ENCODE measurements around the gene EFL1.
"Not testable (repeated sequence)": the region's sequence is repeated elsewhere in the genome, so short reads cannot be mapped to it uniquely, and the experiment has no call there.

DNA sequence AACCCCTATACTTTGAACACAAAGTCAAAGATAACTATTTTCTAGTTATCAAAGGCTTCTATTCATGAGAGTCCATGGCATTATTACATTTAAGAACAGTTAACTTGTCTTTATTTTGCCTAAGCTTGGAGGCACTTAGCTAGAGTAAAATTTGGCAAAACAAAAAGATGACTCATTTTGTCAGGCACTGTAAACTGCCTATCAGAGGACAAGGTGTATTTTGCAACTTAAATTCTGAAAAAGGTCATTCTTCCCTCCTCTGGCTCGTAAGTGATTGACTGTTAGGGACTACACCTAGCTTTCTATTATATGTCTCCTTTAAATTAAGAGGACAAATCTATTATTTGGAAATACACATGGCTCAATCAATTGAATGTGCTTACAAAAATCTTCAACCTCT is 69.1 kb downstream of the EFL1 start:
- TF ChIP-seq EZH2phosphoT487 (IDR thresholded peaks at IDR 0.05; ENCODE audit: borderline replicate concordance, low read depth, low read length), result not testable (repeated sequence)
- TF ChIP-seq, protein P1, sequence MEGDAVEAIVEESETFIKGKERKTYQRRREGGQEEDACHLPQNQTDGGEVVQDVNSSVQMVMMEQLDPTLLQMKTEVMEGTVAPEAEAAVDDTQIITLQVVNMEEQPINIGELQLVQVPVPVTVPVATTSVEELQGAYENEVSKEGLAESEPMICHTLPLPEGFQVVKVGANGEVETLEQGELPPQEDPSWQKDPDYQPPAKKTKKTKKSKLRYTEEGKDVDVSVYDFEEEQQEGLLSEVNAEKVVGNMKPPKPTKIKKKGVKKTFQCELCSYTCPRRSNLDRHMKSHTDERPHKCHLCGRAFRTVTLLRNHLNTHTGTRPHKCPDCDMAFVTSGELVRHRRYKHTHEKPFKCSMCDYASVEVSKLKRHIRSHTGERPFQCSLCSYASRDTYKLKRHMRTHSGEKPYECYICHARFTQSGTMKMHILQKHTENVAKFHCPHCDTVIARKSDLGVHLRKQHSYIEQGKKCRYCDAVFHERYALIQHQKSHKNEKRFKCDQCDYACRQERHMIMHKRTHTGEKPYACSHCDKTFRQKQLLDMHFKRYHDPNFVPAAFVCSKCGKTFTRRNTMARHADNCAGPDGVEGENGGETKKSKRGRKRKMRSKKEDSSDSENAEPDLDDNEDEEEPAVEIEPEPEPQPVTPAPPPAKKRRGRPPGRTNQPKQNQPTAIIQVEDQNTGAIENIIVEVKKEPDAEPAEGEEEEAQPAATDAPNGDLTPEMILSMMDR (conservative IDR thresholded peaks at IDR 0.05; ENCODE audit: low read length), result not testable (repeated sequence)

Data from OCI-LY7 (cell line).